Measurements from ENCODE around the gene CAPZA2.

Gene CAPZA2

GRCh38 chr7:116942504-116942903, 80.1 kb downstream of the CAPZA2 start:
- Histone ChIP-seq H3K9me3 (ENCODE audit: insufficient read depth, low read length, severe bottlenecking) (no peaks in the 10 kb centered on the region), H3K9ac (ENCODE audit: low read depth, low read length) (no peak overlapping the region), H3K27me3 (ENCODE audit: insufficient read depth, low read length, poor library complexity) (peaks cover 4% of the 10 kb centered on the region), H2AFZ (ENCODE audit: low read depth, low read length) (no peak overlapping the region), H3K36me3 (ENCODE audit: insufficient read depth, low read length) (no peaks in the 10 kb centered on the region), H3K4me2 (ENCODE audit: insufficient read depth, low read length) (no peak overlapping the region), H3K27ac (ENCODE audit: low read length) (no peak overlapping the region), H4K20me1 (ENCODE audit: insufficient read depth, low read length) (no peaks in the 10 kb centered on the region), H3K4me3 (ENCODE audit: low read depth in 1 of 2, low read length in 2 of 2) (no peak overlapping the region), H3K79me2 (ENCODE audit: insufficient read depth, low read length) (no peaks in the 10 kb centered on the region), H3K4me1 (ENCODE audit: insufficient read depth, low read length) (no peaks in the 10 kb centered on the region)
- ATAC-seq (ENCODE audit: insufficient read depth, low read depth), result no peak
- TF ChIP-seq, protein P1, sequence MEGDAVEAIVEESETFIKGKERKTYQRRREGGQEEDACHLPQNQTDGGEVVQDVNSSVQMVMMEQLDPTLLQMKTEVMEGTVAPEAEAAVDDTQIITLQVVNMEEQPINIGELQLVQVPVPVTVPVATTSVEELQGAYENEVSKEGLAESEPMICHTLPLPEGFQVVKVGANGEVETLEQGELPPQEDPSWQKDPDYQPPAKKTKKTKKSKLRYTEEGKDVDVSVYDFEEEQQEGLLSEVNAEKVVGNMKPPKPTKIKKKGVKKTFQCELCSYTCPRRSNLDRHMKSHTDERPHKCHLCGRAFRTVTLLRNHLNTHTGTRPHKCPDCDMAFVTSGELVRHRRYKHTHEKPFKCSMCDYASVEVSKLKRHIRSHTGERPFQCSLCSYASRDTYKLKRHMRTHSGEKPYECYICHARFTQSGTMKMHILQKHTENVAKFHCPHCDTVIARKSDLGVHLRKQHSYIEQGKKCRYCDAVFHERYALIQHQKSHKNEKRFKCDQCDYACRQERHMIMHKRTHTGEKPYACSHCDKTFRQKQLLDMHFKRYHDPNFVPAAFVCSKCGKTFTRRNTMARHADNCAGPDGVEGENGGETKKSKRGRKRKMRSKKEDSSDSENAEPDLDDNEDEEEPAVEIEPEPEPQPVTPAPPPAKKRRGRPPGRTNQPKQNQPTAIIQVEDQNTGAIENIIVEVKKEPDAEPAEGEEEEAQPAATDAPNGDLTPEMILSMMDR (IDR thresholded peaks at IDR 0.05; ENCODE audit: borderline replicate concordance, extremely low read depth, low read length, poor library complexity, severe bottlenecking), result no peak
- TF ChIP-seq EZH2 (IDR thresholded peaks at IDR 0.05; ENCODE audit: borderline replicate concordance, low read depth, low read length, severe bottlenecking), result no peak
- no peak for DNase-seq

DNA sequence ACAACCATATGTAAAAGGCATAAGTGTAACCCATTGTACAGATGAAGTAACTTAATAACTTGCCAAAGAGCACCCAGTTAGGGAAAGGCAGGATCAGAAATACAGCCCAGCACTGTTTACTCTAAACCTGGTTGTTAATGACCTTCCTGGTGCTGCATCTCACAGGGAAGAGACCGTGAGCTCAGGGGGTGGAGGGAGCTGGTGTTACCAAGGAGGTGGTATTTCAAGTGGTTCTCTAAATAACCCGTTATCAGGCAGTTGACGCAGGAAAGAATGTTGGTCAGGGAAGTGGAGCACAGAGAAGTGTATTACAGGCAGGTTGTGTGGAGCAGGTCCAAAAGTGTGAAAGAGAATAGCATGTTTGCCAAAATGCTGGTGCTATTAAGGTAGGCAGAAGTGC, 86.5 kb downstream of the CAPZA2 start:
- Histone ChIP-seq H3K4me3 (ENCODE audit: low read depth in 1 of 2, low read length in 2 of 2) (no peak overlapping the region), H3K9ac (ENCODE audit: low read depth, low read length) (no peak overlapping the region), H3K4me2 (ENCODE audit: insufficient read depth, low read length) (no peak overlapping the region), H3K36me3 (ENCODE audit: insufficient read depth, low read length) (no peaks in the 10 kb centered on the region), H3K79me2 (ENCODE audit: insufficient read depth, low read length) (no peaks in the 10 kb centered on the region), H3K27me3 (ENCODE audit: insufficient read depth, low read length, poor library complexity) (no peaks in the 10 kb centered on the region), H3K9me3 (ENCODE audit: insufficient read depth, low read length, severe bottlenecking) (no peaks in the 10 kb centered on the region), H3K27ac (ENCODE audit: low read length) (no peak overlapping the region), H4K20me1 (ENCODE audit: insufficient read depth, low read length) (no peaks in the 10 kb centered on the region), H2AFZ (ENCODE audit: low read depth, low read length) (no peak overlapping the region), H3K4me1 (ENCODE audit: insufficient read depth, low read length) (no peaks in the 10 kb centered on the region)
- DNase-seq, result no peak
- ATAC-seq (ENCODE audit: insufficient read depth, low read depth), result no peak
- TF ChIP-seq EZH2 (IDR thresholded peaks at IDR 0.05; ENCODE audit: borderline replicate concordance, low read depth, low read length, severe bottlenecking), result no peak
- TF ChIP-seq, protein P1 (IDR thresholded peaks at IDR 0.05; ENCODE audit: borderline replicate concordance, extremely low read depth, low read length, poor library complexity, severe bottlenecking), result no peak

GRCh38 chr7:116949941-116950801, 87.8 kb downstream of the CAPZA2 start:
- Histone ChIP-seq H3K9me3 (ENCODE audit: insufficient read depth, low read length, severe bottlenecking) (no peaks in the 10 kb centered on the region), H3K4me1 (ENCODE audit: insufficient read depth, low read length) (no peaks in the 10 kb centered on the region), H3K27me3 (ENCODE audit: insufficient read depth, low read length, poor library complexity) (no peaks in the 10 kb centered on the region), H3K36me3 (ENCODE audit: insufficient read depth, low read length) (no peaks in the 10 kb centered on the region), H3K9ac (ENCODE audit: low read depth, low read length) (no peak overlapping the region), H3K79me2 (ENCODE audit: insufficient read depth, low read length) (no peaks in the 10 kb centered on the region), H2AFZ (ENCODE audit: low read depth, low read length) (no peak overlapping the region), H4K20me1 (ENCODE audit: insufficient read depth, low read length) (no peaks in the 10 kb centered on the region), H3K27ac (ENCODE audit: low read length) (no peak overlapping the region), H3K4me3 (ENCODE audit: low read depth in 1 of 2, low read length in 2 of 2) (no peak overlapping the region), H3K4me2 (ENCODE audit: insufficient read depth, low read length) (no peak overlapping the region)
- DNase-seq, result no peak
- no peak for ATAC-seq (ENCODE audit: insufficient read depth, low read depth)
- TF ChIP-seq, protein P1 (IDR thresholded peaks at IDR 0.05; ENCODE audit: borderline replicate concordance, extremely low read depth, low read length, poor library complexity, severe bottlenecking), result no peak
- no peak for TF ChIP-seq EZH2 (IDR thresholded peaks at IDR 0.05; ENCODE audit: borderline replicate concordance, low read depth, low read length, severe bottlenecking)

All from DND-41 (cell line).